Stimulated activated CD8-positive, alpha-beta memory T cell treated with anti-CD3 and anti-CD28 coated beads, Interleukin-4, amount 100 ng/mL, for 24 hours (primary cell): Measurements from ENCODE around the gene IZUMO4.
A peak's percentile ranks its signal among the peaks of the same experiment; 100 is the strongest.
"Not testable (repeated sequence)": the region's sequence is repeated elsewhere in the genome, so short reads cannot be mapped to it uniquely, and the experiment has no call there.

Experiments
- DNase-seq: peaks from one replicate; pipeline ENCODE4 v3.0.0-alpha.2; 2020; ENCODE audit warnings: low read depth

The IZUMO4 gene

GRCh38 chr19:2081873-2082810 is 14.6 kb upstream of the IZUMO4 start:
- DNase-seq, result no peak

GRCh38 chr19:2083174-2083854 is 13.4 kb upstream of the IZUMO4 start:
- DNase-seq, result peak; percentile 56

DNA sequence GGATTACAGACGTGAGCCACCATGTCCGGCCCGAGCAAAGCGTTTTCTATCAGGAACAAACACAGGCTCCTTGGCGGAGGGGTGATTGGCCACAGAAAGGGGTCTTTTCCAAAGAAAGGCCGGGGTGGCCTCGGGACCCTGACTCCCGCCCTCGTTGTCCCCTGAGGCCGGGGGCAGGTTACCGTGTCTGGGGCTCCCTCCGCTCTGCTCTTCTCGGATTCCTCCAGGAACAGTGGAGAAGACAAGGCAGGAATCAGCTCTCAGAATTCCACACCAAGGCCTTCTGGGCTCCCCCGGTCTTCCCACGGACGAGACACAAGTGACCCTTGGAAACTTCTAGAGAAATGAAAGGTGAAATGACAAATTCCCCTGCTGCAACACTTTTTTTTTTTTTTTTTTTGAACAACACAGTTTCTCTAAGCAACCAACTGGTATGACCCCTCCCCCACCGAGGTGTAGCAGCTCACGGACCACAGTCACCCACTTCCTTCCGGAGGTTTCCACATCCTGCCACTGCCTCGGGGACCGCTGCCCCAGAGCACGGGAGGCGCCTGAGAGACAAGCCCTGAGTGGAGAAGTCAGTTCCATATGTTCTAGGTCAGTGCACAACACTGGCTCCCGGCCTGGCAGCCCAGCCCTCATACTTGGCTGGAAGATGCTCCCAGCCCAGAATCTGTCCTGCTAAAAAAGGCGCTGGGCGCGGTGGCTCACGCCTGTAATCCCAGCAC is 11.6 kb upstream of the IZUMO4 start:
- peak; percentile 90 for DNase-seq

DNA sequence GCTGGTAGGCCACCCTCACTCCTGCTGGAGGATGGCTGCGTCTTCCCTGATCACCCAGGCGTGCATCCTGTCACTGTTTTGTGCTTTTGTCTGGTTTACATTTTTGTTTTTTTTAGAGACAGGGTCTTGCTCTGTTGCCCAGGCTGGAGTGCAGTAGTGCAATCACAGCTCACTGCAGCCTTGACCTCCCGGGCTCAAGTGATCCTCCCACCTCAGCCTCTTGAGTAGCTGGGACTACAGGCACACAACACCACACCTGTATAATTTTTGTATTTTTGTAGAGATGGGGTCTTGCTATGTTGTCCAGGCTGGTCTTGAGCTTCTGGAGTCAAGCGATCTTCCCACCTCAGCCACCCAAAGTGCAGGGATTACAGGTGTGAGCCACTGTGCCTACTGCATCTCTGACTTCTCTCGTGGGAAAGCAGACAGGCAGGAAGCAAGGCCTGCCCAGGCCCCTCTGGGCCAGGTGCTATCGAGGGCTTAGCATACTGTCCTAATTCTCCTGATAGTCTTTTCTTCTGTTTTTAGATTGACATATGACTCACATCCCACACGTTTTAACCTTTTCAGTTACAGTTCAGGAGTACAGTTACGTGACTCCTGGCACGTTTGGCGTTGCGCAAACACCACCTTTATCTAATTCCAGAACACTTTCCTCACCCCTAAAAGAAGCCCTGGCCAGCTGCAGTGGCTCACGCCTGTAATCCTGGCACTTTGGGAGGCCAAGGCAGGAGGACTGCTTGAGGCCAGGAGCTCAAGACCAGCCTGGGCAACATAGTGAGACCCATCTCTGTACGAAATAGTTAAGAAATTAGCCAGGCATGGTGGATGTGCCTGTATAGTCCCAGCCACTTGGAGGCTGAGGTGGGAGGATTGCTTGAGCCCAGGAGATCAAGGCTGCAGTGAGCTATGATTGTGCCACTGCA is 9.8 kb upstream of the IZUMO4 start:
- not testable (repeated sequence) for DNase-seq

- no peak for DNase-seq
These were observed 9.1 kb upstream of the IZUMO4 start for GRCh38 chr19:2087621-2088100.

DNA sequence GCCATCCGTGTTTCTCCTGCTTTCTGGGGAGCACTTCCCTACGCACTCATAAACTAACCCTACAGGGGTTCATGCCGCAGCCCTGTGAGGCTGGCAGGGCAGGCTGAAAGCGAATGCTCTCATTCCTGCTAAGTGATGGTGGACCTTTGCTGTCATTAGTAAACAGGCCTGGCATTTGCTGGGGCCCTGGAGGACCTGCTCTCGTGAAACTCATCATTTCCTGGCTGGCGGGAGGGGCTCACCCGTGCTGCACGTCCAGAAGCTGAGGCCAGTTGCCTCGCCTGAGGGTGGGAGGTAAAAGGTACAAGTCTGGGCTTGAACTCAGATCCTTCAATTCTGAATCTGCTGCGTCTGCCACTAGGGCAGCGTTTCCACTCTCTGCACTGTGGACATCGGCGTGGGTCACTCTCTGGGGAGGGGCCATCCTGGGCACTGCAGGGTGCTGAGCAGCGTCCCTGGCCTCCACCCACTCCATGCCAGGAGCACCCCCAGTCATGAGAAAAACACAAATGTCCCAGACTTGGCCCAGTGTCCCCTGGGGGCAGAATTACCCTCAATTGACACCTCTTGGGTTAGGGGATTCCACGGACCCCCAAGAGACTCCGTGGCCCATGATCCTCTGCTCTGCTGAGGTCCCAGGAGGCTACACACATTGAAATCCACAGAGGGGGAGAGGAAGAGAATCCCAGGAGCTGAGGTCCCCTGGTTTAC is 7.6 kb upstream of the IZUMO4 start:
- DNase-seq, result no peak

- DNase-seq, result no peak
These were observed 7.0 kb upstream of the IZUMO4 start for GRCh38 chr19:2089727-2090053.

GRCh38 chr19:2091926-2092525 is 4.7 kb upstream of the IZUMO4 start:
- DNase-seq, result not testable (repeated sequence)

DNA sequence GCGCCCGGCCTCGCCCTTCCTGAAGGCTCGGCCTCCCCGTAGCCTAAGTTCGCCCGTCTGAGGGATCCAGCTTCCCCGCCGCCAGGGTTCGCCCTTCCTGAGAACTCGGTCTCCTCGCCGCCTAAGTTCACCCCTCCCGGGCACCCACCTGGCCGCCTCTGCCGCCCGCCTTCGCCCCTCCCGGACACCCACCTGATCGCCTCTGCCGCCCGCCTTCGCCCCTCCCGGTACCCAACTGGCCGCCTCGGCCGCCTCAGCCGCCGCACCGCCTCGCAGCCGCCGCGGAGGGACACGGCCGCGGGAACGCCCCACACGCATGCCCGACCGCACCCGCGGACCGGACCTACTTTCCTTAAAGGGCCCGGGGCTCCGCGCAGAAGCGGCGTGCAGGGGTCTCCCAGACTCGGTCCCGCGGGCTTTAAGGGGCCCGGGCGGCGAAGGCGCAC is 658 bp upstream of the IZUMO4 start, which contains the start of gene MOB3A:
TSS of gene MOB3A (minus strand) at position 293 of the 446 bp plus-strand sequence. CDS start 17,766 bp downstream, outside the sequence.
- DNase-seq, result peak; percentile 81

DNA sequence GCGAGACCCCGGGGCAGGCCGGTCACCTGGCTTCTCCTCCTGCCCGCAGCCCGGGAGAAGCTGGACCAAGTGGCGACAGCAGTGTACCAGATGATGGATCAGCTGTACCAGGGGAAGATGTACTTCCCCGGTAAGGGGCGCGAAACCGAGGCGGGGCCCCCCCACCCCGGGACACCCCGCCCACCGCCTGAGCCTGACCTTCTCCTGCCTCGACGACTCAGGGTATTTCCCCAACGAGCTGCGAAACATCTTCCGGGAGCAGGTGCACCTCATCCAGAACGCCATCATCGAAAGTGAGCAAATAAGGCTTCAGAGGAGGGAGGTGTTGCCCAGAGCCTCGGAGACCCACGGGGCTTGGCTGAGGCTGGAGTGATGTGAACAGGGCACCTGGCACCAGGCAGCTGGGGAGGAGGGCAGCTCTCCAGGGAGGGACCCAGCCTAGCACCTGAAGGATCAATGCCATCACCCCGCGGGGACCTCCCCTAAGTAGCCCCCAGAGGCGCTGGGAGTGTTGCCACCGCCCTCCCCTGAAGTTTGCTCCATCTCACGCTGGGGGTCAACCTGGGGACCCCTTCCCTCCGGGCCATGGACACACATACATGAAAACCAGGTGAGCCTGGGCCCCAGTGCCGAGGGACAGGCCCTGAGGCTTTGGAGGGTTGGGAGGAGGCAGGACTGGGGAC is 629 bp downstream of the IZUMO4 start:
- peak; percentile 49 for DNase-seq

- DNase-seq, result no peak
These were observed 1.2 kb downstream of the IZUMO4 start for GRCh38 chr19:2097886-2098327.

- no peak for DNase-seq
These were observed 2.4 kb downstream of the IZUMO4 start for GRCh38 chr19:2099054-2099501.

GRCh38 chr19:2099937-2100718 is 3.4 kb downstream of the IZUMO4 start:
- DNase-seq, result no peak

DNA sequence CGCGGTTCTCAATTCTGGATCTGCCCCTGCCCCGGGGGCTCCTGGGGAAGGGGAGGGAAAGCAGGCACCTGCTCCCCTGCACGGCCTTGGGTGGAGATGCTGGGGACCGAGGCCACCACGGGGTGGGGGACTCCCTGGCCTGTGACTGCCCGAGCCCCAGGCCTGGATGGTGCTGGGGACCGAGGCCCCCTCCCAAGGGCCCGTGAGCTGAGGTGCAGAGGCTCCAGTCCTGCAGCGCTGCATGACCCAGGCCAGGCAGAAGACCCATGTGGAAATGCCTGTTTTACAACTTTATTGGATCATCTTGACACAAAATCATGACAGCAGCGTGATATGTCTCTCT is 4.0 kb downstream of the IZUMO4 start:
- DNase-seq, result no peak

DNA sequence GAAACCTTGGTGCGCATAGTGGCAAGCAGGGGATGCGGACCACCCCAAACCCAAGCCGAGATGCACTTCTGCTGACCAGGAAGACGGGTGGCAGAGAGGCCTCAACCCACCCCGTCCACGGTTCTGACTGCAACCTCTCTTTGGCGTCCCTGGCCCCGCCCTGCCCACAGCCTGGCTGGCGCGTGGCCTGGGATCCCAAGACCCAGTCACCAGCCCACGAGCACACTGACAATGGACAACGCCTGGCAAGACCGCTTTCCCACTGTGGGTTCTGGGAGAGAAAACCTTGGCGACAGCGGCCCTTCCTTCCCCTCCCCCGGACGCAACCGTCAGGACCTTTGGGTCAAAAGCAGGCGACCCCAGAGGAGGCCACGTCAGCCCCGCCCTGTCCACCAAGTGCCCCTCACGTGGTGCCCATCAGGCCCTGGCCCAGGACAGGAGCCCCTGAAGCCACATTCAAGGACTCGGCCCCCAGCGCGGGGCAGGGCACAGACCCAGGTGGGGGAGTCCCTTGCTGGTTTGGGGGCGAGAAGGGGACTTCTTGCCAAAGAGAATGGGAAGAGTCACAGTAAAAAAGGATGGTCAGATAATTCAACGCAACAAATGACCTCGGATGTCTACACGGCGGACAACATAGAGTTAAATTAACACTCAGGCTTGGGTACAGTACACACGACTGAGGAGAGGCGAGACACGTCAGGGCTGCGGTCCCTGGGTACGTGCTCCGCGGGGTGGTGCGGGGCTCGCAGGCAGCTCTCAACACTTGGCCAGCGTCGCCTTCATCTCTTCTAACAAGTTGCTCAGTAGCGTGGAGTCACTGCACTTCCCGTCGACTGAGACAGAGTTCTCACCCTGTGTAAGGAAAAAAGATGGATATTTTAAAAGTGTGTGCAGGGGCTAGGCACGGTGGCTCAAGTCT is 5.0 kb downstream of the IZUMO4 start:
- DNase-seq, result no peak

DNA sequence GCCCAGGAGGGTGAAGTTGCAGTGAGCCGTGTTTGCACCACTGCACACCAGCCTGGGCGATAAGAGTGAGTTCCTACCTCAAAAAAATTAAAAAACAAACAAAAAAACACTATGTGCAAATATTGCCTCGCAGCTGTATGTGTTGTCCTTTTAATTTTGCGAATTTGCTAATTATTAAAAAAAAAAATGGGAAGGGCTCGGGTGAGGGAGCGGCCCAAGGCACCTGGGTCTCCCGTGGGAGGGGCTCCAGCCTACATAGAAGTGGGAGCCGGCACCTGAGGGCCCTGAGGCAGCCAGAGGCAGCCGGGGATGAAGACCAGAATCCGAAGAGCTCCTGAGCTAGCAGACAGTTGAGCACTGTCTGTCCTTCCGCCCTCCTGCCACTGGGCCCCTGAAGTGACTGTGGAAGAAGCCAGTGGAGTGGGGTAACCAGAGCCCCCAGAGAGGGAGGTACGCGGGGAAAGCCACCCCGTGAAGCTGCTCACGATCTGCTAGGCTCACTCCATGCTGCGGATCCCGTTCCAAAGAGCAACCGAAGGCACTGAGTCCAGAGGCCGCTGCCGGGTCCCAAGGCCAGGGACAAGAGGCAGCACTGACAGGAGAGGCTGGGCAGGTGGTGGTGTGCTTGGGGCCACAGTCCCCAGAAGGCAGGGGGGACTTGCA is 6.5 kb downstream of the IZUMO4 start:
- no peak for DNase-seq
